NAMALWA (cell line): Measurements from ENCODE around the gene TYMS.

Source experiments
- DNase-seq: peaks from one replicate; pipeline ENCODE4 v3.0.0-alpha.2; 2015; ENCODE audit warnings: low spot score

Gene TYMS

GRCh38 chr18:712401-713134, 55.1 kb downstream of the TYMS start, which contains the start of gene ENOSF1:
ENOSF1 (minus strand) TSS chr18:712630; CDS start chr18:712587, 43 bp downstream.
- DNase-seq = peak; percentile 87

- DNase-seq = no peak
These were observed 55.7 kb downstream of the TYMS start for GRCh38 chr18:713135-713490.

- no peak for DNase-seq
These were observed 58.2 kb downstream of the TYMS start for GRCh38 chr18:715626-716025.

- DNase-seq = no peak
These were observed 59.5 kb downstream of the TYMS start for GRCh38 chr18:717003-717402.
